Mesenchymal stem cell (in vitro differentiated cells and primary cell): ENCODE measurements around the gene TMOD2.

Source experiments
- DNase-seq: peaks from one replicate; pipeline ENCODE4 v3.0.0-alpha.2; 2013
- H2AFZ ChIP-seq: one replicate; pipeline ENCODE4 v1.6.1; 2013; ENCODE audit warnings: low read depth, mild to moderate bottlenecking, control low read depth, inconsistent platforms, low read length, moderate library complexity
- H2AK5ac ChIP-seq: 2 replicates; pipeline ENCODE4 v1.6.1; 2013; ENCODE audit warnings: low read length, moderate library complexity, mild to moderate bottlenecking, inconsistent platforms; ENCODE audit not compliant: severe bottlenecking
- H2BK120ac ChIP-seq: one replicate; pipeline ENCODE4 v1.6.1; 2013; ENCODE audit warnings: low read depth, mild to moderate bottlenecking, inconsistent platforms, low read length, moderate library complexity
- H2BK12ac ChIP-seq, 2 experiments: one replicate each; pipeline ENCODE4 v1.6.1; 2013; ENCODE audit warnings: inconsistent platforms in 2 of 2, low read length in 2 of 2, mild to moderate bottlenecking in 2 of 2, moderate library complexity in 2 of 2, control low read depth in 1 of 2
- H2BK15ac ChIP-seq: one replicate; pipeline ENCODE4 v1.6.1; 2013; ENCODE audit warnings: mild to moderate bottlenecking, low read depth, inconsistent platforms; ENCODE audit not compliant: poor library complexity, severe bottlenecking
- H2BK5ac ChIP-seq: 2 replicates; pipeline ENCODE4 v1.6.1; 2013; ENCODE audit warnings: low read depth, mild to moderate bottlenecking, low read length, control low read depth, inconsistent platforms; ENCODE audit not compliant: poor library complexity, severe bottlenecking
- H3K14ac ChIP-seq, 2 experiments: one replicate each; pipeline ENCODE4 v1.6.1; 2013; ENCODE audit warnings: inconsistent platforms in 2 of 2, low read length in 2 of 2, control low read depth in 1 of 2, mild to moderate bottlenecking in 1 of 2, moderate library complexity in 1 of 2
- H3K18ac ChIP-seq, 2 experiments: one replicate each; pipeline ENCODE4 v1.6.1; 2013; ENCODE audit warnings: inconsistent platforms in 2 of 2, low read length in 2 of 2, control low read depth in 1 of 2, low read depth in 1 of 2, mild to moderate bottlenecking in 1 of 2
- H3K23ac ChIP-seq, 2 experiments: one replicate each; pipeline ENCODE4 v1.6.1; 2013; ENCODE audit warnings: inconsistent platforms in 2 of 2, low read length in 2 of 2, mild to moderate bottlenecking in 2 of 2, moderate library complexity in 2 of 2, control low read depth in 1 of 2
- H3K27ac ChIP-seq: 2 replicates; pipeline ENCODE4 v1.5.1; 2013; ENCODE audit warnings: mild to moderate bottlenecking, moderate library complexity, low read length, control low read depth, inconsistent platforms; ENCODE audit not compliant: poor library complexity, severe bottlenecking
- H3K27me3 ChIP-seq, 2 experiments: 2 replicates each; pipeline versions ENCODE4 v1.6.1 to v1.7.0; 2013; ENCODE audit warnings: low read length in 2 of 2, mild to moderate bottlenecking in 2 of 2, moderate library complexity in 2 of 2, control low read depth in 1 of 2, inconsistent platforms in 1 of 2; ENCODE audit not compliant: control insufficient read depth in 1 of 2, insufficient read depth in 1 of 2
- H3K36me3 ChIP-seq, 2 experiments: 2 replicates each; pipeline versions ENCODE4 v1.6.1 to v1.7.0; 2013; ENCODE audit warnings: low read length in 2 of 2, control low read depth in 1 of 2, inconsistent platforms in 1 of 2, low read depth in 1 of 2, mild to moderate bottlenecking in 1 of 2; ENCODE audit not compliant: insufficient read depth in 2 of 2, control insufficient read depth in 1 of 2
- H3K4ac ChIP-seq, 2 experiments: one replicate each; pipeline ENCODE4 v1.6.1; 2013; ENCODE audit warnings: inconsistent platforms in 2 of 2, low read length in 2 of 2, mild to moderate bottlenecking in 2 of 2, moderate library complexity in 2 of 2, control low read depth in 1 of 2, low read depth in 1 of 2
- H3K4me1 ChIP-seq: 2 replicates; pipeline ENCODE4 v1.6.1; 2013; ENCODE audit warnings: low read depth, low read length, control low read depth; ENCODE audit not compliant: control insufficient read depth, insufficient read depth
- H3K4me2 ChIP-seq: 2 replicates; pipeline ENCODE4 v1.6.1; 2013; ENCODE audit warnings: low read length, mild to moderate bottlenecking, inconsistent platforms; ENCODE audit not compliant: poor library complexity, severe bottlenecking
- H3K4me3 ChIP-seq, 2 experiments: 2 replicates each; pipeline versions ENCODE4 v1.5.1 to v1.7.0; 2013; ENCODE audit warnings: low read length in 2 of 2, mild to moderate bottlenecking in 2 of 2, control low read depth in 1 of 2, low read depth in 1 of 2; ENCODE audit not compliant: insufficient read depth in 1 of 2
- H3K79me1 ChIP-seq: replicated peaks from 2 replicates; pipeline ENCODE4 v1.6.1; 2013; ENCODE audit warnings: mild to moderate bottlenecking, control low read depth, low read length, inconsistent platforms; ENCODE audit not compliant: poor library complexity, severe bottlenecking
- H3K9ac ChIP-seq: 2 replicates; pipeline ENCODE4 v1.7.0; 2013; ENCODE audit warnings: mild to moderate bottlenecking, low read length, moderate library complexity
- H3K9me3 ChIP-seq: 2 replicates; pipeline ENCODE4 v1.7.0; 2013; ENCODE audit warnings: mild to moderate bottlenecking, low read length; ENCODE audit not compliant: control insufficient read depth
- H4K8ac ChIP-seq: one replicate; pipeline ENCODE4 v1.6.1; 2013; ENCODE audit warnings: inconsistent platforms, mild to moderate bottlenecking, low read length, moderate library complexity
- H4K91ac ChIP-seq: one replicate; pipeline ENCODE4 v1.6.1; 2013; ENCODE audit warnings: mild to moderate bottlenecking, low read length, inconsistent platforms
- WGBS: methylation state at CpG from one replicate; pipeline ENCODE4 v1.1.7; 2013; ENCODE audit warnings: mixed read lengths; 5-methylcytosine and 5-hydroxymethylcytosine counted together

TMOD2 gene

DNA sequence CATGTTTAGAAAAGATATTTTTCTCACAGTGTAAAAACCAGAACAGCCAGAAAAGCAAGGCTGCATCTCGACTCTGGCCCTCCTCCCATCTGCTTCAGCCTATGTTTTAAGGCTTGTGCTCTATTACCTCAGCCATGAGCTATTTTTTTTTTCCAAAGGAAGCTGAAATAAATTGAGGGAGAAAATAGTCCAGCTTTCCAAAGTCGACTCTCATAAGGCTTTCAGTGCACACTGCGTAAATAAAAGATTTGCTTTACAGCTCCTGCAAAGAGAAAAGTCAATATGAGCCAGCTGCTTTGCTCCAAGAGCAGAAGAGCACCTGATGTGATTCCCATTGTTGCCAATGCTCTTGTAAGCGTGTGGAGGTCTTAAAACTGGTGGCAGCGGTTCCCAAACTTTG is 43.4 kb upstream of the TMOD2 start:
- H4K8ac ChIP-seq = no peak overlapping the region
- no peak overlapping the region for H3K23ac ChIP-seq
- H2AFZ ChIP-seq = no peak overlapping the region
- H3K4me1 ChIP-seq = no peaks in the 10 kb centered on the region
- H3K14ac ChIP-seq = no peak overlapping the region
- no peak overlapping the region for H3K18ac ChIP-seq
- H3K9me3 ChIP-seq = no peaks in the 10 kb centered on the region
- no peak overlapping the region for H2BK5ac ChIP-seq
- no peak overlapping the region for H3K4ac ChIP-seq
- no peaks in the 10 kb centered on the region for H3K79me1 ChIP-seq
- no peak overlapping the region for H3K4me3 ChIP-seq
- no peak overlapping the region for H2BK120ac ChIP-seq
- H3K9ac ChIP-seq = peak overlapping the region; percentile 39
- WGBS = 77% methylated on average over 4 of the region's 5 CpGs
- no peak for DNase-seq
- no peak overlapping the region for H4K91ac ChIP-seq
- H3K4me2 ChIP-seq = no peak overlapping the region
- peaks cover 6 to 15% of the 10 kb centered on the region in 2 experiments for H3K27me3 ChIP-seq
- H3K36me3 ChIP-seq = no peaks in the 10 kb centered on the region
- H2BK15ac ChIP-seq = no peak overlapping the region
- H3K27ac ChIP-seq = no peak overlapping the region
- H2AK5ac ChIP-seq = no peak overlapping the region
- no peak overlapping the region for H2BK12ac ChIP-seq

DNA sequence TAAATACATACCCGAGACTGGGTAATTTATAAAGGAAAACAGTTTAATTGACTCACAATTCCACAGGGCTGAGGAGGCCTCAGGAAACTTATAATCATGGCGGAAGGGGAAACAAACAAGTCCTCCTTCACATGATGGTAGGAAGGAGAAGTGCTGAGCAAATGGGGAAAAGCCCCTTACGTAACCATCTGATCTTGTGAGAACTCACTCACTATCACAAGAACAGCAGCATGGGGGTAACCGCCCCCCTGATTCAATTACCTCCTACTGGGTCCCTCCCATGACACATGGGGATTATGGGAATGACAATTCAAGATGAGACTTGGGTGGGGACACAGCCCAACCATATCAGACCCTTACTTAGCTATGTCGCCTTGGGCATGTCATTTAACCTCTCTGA is 42.4 kb upstream of the TMOD2 start:
- Histone ChIP-seq H3K4me2 (no peak overlapping the region), H3K27me3 (peaks cover 6 to 24% of the 10 kb centered on the region in 2 experiments), H2BK15ac (no peak overlapping the region), H4K8ac (no peak overlapping the region), H2BK120ac (no peak overlapping the region), H2AK5ac (no peak overlapping the region), H2BK5ac (no peak overlapping the region), H3K9ac (peak overlapping the region; percentile 29), H3K14ac (no peak overlapping the region), H3K27ac (no peak overlapping the region), H3K4me1 (no peaks in the 10 kb centered on the region), H3K4ac (no peak overlapping the region), H4K91ac (no peak overlapping the region), H2AFZ (no peak overlapping the region), H3K18ac (no peak overlapping the region), H3K4me3 (no peak overlapping the region), H3K36me3 (no peaks in the 10 kb centered on the region), H3K9me3 (no peaks in the 10 kb centered on the region), H3K79me1 (no peaks in the 10 kb centered on the region), H3K23ac (no peak overlapping the region), H2BK12ac (no peak overlapping the region)
- no peak for DNase-seq
- 95% methylated on average over 4 of the region's 5 CpGs for WGBS

- Histone ChIP-seq H3K9ac (no peak overlapping the region), H3K27me3 (peaks cover 6 to 33% of the 10 kb centered on the region in 2 experiments), H3K4ac (no peak overlapping the region), H2BK15ac (no peak overlapping the region), H3K18ac (no peak overlapping the region), H3K4me2 (no peak overlapping the region), H3K36me3 (no peaks in the 10 kb centered on the region), H3K4me1 (no peaks in the 10 kb centered on the region), H2AFZ (no peak overlapping the region), H3K79me1 (no peaks in the 10 kb centered on the region), H3K23ac (no peak overlapping the region), H4K8ac (no peak overlapping the region), H3K14ac (no peak overlapping the region), H2AK5ac (no peak overlapping the region), H3K27ac (no peak overlapping the region), H2BK5ac (no peak overlapping the region), H2BK12ac (no peak overlapping the region), H2BK120ac (no peak overlapping the region), H3K9me3 (no peaks in the 10 kb centered on the region), H4K91ac (no peak overlapping the region), H3K4me3 (no peak overlapping the region)
- no peak for DNase-seq
- WGBS = 50% methylated on average over 1 of the region's 1 CpG
These were observed 37.2 kb upstream of the TMOD2 start for GRCh38 chr15:51714162-51714561.

GRCh38 chr15:51714911-51715310 is 36.5 kb upstream of the TMOD2 start:
- H2BK15ac ChIP-seq = no peak overlapping the region
- no peaks in the 10 kb centered on the region for H3K79me1 ChIP-seq
- H2BK12ac ChIP-seq = no peak overlapping the region
- H3K23ac ChIP-seq = no peak overlapping the region
- no peak overlapping the region for H2BK120ac ChIP-seq
- peaks cover 6 to 33% of the 10 kb centered on the region in 2 experiments for H3K27me3 ChIP-seq
- H2BK5ac ChIP-seq = no peak overlapping the region
- no peak overlapping the region for H3K14ac ChIP-seq
- H3K4me2 ChIP-seq = no peak overlapping the region
- H2AFZ ChIP-seq = no peak overlapping the region
- H3K4ac ChIP-seq = no peak overlapping the region
- no peak for DNase-seq
- no peaks in the 10 kb centered on the region for H3K36me3 ChIP-seq
- H3K18ac ChIP-seq = no peak overlapping the region
- no peak overlapping the region for H3K4me3 ChIP-seq
- no peak overlapping the region for H4K8ac ChIP-seq
- no peak overlapping the region for H3K27ac ChIP-seq
- no peaks in the 10 kb centered on the region for H3K4me1 ChIP-seq
- WGBS = 100% methylated on average over 1 of the region's 1 CpG
- H3K9me3 ChIP-seq = no peaks in the 10 kb centered on the region
- H4K91ac ChIP-seq = no peak overlapping the region
- no peak overlapping the region for H3K9ac ChIP-seq
- H2AK5ac ChIP-seq = no peak overlapping the region
